ENCODE measurements around the gene RALGDS. TPM values are rescaled to one million over a fixed set of nuclear protein-coding genes. Genes with fewer than 3 reads are reported as not detected.

The RALGDS gene
- total and polyA plus RNA-seq, 2 experiments from 2014 or later: 8.6 to 20.3 TPM

DNA sequence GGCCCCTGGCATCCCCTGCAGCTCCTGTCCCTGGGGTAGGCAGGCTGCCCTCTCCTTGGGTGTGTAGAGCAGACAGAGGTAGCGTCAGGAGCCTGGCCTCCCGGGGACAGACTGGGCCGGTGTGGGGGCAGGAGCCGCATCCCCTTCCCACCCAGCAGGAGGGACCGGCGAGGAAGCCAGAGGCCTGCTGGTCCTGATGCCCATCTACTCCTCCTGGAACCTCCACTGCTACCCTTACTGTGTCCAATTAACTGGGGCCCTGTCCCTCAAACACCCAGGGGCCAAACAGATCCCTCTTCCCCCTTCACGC, 15.6 kb downstream of the RALGDS start:
- H3K4me3 ChIP-seq: no peak overlapping the region
- no peak overlapping the region for H3K4me3 Mint-ChIP-seq
- H3K27ac ChIP-seq (ENCODE audit: low read depth): no peak overlapping the region
- H4K20me1 ChIP-seq (replicated peaks; ENCODE audit: insufficient read depth): no peaks in the 10 kb centered on the region
- no peak overlapping the region for H2AFZ ChIP-seq
- no peak for TF ChIP-seq STAT1 (IDR thresholded peaks at IDR 0.05; ENCODE audit: unreplicated experiment)
- TF ChIP-seq, protein P1, sequence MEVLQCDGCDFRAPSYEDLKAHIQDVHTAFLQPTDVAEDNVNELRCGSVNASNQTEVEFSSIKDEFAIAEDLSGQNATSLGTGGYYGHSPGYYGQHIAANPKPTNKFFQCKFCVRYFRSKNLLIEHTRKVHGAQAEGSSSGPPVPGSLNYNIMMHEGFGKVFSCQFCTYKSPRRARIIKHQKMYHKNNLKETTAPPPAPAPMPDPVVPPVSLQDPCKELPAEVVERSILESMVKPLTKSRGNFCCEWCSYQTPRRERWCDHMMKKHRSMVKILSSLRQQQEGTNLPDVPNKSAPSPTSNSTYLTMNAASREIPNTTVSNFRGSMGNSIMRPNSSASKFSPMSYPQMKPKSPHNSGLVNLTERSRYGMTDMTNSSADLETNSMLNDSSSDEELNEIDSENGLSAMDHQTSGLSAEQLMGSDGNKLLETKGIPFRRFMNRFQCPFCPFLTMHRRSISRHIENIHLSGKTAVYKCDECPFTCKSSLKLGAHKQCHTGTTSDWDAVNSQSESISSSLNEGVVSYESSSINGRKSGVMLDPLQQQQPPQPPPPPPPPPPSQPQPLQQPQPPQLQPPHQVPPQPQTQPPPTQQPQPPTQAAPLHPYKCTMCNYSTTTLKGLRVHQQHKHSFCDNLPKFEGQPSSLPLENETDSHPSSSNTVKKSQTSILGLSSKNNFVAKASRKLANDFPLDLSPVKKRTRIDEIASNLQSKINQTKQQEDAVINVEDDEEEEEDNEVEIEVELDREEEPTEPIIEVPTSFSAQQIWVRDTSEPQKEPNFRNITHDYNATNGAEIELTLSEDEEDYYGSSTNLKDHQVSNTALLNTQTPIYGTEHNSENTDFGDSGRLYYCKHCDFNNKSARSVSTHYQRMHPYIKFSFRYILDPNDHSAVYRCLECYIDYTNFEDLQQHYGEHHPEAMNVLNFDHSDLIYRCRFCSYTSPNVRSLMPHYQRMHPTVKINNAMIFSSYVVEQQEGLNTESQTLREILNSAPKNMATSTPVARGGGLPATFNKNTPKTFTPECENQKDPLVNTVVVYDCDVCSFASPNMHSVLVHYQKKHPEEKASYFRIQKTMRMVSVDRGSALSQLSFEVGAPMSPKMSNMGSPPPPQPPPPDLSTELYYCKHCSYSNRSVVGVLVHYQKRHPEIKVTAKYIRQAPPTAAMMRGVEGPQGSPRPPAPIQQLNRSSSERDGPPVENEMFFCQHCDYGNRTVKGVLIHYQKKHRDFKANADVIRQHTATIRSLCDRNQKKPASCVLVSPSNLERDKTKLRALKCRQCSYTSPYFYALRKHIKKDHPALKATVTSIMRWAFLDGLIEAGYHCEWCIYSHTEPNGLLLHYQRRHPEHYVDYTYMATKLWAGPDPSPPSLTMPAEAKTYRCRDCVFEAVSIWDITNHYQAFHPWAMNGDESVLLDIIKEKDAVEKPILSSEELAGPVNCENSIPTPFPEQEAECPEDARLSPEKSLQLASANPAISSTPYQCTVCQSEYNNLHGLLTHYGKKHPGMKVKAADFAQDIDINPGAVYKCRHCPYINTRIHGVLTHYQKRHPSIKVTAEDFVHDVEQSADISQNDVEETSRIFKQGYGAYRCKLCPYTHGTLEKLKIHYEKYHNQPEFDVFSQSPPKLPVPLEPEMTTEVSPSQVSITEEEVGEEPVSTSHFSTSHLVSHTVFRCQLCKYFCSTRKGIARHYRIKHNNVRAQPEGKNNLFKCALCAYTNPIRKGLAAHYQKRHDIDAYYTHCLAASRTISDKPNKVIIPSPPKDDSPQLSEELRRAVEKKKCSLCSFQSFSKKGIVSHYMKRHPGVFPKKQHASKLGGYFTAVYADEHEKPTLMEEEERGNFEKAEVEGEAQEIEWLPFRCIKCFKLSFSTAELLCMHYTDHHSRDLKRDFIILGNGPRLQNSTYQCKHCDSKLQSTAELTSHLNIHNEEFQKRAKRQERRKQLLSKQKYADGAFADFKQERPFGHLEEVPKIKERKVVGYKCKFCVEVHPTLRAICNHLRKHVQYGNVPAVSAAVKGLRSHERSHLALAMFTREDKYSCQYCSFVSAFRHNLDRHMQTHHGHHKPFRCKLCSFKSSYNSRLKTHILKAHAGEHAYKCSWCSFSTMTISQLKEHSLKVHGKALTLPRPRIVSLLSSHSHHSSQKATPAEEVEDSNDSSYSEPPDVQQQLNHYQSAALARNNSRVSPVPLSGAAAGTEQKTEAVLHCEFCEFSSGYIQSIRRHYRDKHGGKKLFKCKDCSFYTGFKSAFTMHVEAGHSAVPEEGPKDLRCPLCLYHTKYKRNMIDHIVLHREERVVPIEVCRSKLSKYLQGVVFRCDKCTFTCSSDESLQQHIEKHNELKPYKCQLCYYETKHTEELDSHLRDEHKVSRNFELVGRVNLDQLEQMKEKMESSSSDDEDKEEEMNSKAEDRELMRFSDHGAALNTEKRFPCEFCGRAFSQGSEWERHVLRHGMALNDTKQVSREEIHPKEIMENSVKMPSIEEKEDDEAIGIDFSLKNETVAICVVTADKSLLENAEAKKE (CRISPR knock-in tag; IDR thresholded peaks at IDR 0.05): no peak
- H3K4me2 ChIP-seq: no peak overlapping the region
- peaks cover 18% of the 10 kb centered on the region for H3K36me3 Mint-ChIP-seq (ENCODE audit: low read depth)
- no peaks in the 10 kb centered on the region for H3K79me2 ChIP-seq (replicated peaks; ENCODE audit: insufficient read depth)
- peaks cover 4% of the 10 kb centered on the region for H3K4me1 Mint-ChIP-seq
- no peaks in the 10 kb centered on the region for H3K36me3 ChIP-seq (ENCODE audit: insufficient read depth)
- DNase-seq (ENCODE audit: low spot score) (no peak), ATAC-seq (peak; percentile 35)
- H3K9me3 Mint-ChIP-seq: no peaks in the 10 kb centered on the region; the same call in 2 of the 3 replicates
- peaks cover 6% of the 10 kb centered on the region for H3K27me3 Mint-ChIP-seq (ENCODE audit: insufficient read depth, low read depth, poor library complexity)
- no peaks in the 10 kb centered on the region for H3K27me3 ChIP-seq (ENCODE audit: insufficient read depth)
- no peak overlapping the region for H3K27ac Mint-ChIP-seq
- H3F3A ChIP-seq (replicated peaks; ENCODE audit: low read depth): no peaks in the 10 kb centered on the region
- H3K9me2 ChIP-seq (ENCODE audit: insufficient read depth): no peaks in the 10 kb centered on the region
- no peaks in the 10 kb centered on the region for H3K4me1 ChIP-seq (ENCODE audit: insufficient read depth)

DNA sequence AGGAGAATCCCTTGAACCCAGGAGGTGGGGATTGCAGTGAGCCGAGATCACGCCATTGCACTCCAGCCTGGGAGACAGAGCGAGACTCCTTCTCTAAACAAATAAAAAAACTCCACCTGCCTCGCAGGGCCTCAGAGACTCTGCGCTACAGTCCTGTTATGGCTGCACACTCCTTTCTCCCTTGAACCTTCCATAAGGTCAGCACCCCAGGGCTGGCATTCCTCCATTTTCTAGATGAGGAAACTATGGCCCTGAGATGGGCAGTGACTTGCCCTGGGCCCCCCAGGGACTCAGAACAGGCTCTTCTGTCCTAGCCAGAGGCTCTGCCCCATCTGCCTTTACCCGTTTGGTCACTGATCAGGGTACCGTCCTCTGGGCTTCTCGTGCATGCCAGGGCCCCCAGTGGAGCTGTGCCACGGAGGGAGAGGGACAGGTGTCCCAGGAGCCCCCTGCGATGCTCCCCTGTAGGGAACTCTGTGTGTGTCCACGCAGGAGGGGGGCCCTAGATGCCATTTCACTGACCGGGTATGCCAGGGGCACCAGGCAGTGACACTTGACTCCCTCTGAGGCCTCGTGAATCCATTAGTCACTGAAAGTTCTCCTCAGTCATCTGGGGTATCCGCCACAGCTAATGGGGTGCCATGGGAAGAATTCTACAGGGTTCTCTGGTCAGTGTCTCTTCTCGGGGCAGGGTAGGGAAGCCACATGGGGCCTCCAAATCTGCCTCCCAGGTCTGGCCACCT, 16.2 kb downstream of the RALGDS start:
- Histone ChIP-seq H3K27ac (ENCODE audit: low read depth) (no peak overlapping the region), H4K20me1 (replicated peaks; ENCODE audit: insufficient read depth) (no peaks in the 10 kb centered on the region), H3K36me3 (ENCODE audit: insufficient read depth) (no peaks in the 10 kb centered on the region), H3K9me2 (ENCODE audit: insufficient read depth) (no peaks in the 10 kb centered on the region), H3K4me2 (no peak overlapping the region), H3K4me3 (no peak overlapping the region), H3K79me2 (replicated peaks; ENCODE audit: insufficient read depth) (no peaks in the 10 kb centered on the region), H3K4me1 (ENCODE audit: insufficient read depth) (no peaks in the 10 kb centered on the region), H3K27me3 (ENCODE audit: insufficient read depth) (no peaks in the 10 kb centered on the region), H3F3A (replicated peaks; ENCODE audit: low read depth) (no peaks in the 10 kb centered on the region), H2AFZ (no peak overlapping the region)
- Mint-ChIP-seq H3K4me3 (no peak overlapping the region), H3K27ac (no peak overlapping the region), H3K4me1 (peaks cover 2% of the 10 kb centered on the region), H3K27me3 (ENCODE audit: insufficient read depth, low read depth, poor library complexity) (peaks cover 5% of the 10 kb centered on the region), H3K9me3 (no peaks in the 10 kb centered on the region; the same call in 2 of the 3 replicates), H3K36me3 (ENCODE audit: low read depth) (peaks cover 18% of the 10 kb centered on the region)
- DNase-seq (ENCODE audit: low spot score): no peak
- ATAC-seq: no peak
- no peak for TF ChIP-seq ZNF331 (CRISPR knock-in tag; IDR thresholded peaks at IDR 0.05; ENCODE audit: low read depth)
